ENCODE data around the gene CACNB4. TPM values are rescaled to one million over a fixed set of nuclear protein-coding genes. Genes with fewer than 3 reads are reported as not detected.

Gene CACNB4
- total RNA-seq, 2 donors from 2014 or later: 15.4 to 40.6 TPM

DNA sequence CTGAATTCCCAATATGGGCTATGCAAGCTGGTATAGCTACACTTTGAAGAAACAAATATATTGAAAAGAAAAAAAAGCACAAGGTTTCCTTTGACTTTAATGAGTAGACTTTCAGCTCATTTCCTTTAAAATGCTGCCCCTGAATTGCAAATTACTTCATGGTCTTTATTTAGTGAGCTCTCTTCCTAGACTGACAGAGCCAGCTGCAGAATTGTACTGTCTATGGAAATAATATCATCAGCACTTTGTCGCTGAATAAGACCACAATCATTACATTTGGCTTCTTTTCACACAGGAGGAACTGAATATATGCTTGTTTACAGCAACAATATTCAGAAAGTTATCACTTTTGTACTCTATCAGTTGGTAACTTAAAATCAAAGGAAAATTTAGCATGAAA lies 312.4 kb downstream of the CACNB4 start:
- Histone ChIP-seq H3K27me3 (replicated peaks; ENCODE audit: insufficient read depth) (no peaks in the 10 kb centered on the region), H3K4me1 (replicated peaks) (no peaks in the 10 kb centered on the region), H3K4me3 (no peak overlapping the region), H3K9me3 (no peaks in the 10 kb centered on the region), H3K36me3 (no peaks in the 10 kb centered on the region), H3K27ac (no peak overlapping the region)
- no peak for DNase-seq (ENCODE audit: low spot score)
- WGBS: 97% methylated on average over 1 of the region's 1 CpG
- intact Hi-C loops (cut with DNase I): no loop called here
- TF ChIP-seq POLR2A (IDR thresholded peaks at IDR 0.05): no peak
- no peak for TF ChIP-seq POLR2AphosphoS5 (IDR thresholded peaks at IDR 0.05)
- TF ChIP-seq CTCF (IDR thresholded peaks at IDR 0.05): no peak

DNA sequence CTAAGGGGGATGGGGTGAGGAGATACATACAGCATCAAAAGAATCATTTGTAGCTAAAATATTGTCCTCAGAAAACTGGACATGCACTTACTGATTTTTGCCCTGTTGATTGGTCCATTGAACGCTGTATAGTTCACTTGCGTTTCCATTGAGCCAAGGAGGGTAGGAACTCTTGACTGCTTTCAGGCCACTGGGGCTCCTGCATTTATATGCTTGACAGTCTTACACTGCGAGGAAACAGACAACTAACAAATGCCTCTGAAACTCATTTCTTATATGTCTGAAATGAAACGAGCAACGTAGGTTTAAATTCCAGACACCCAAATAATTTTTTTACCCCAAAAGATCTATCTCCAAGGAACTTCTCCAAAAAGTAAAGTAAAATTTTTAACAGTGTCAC lies 312.8 kb downstream of the CACNB4 start:
- intact Hi-C loops (cut with DNase I): no loop called here
- 95% methylated on average over 5 of the region's 5 CpGs for WGBS

DNA sequence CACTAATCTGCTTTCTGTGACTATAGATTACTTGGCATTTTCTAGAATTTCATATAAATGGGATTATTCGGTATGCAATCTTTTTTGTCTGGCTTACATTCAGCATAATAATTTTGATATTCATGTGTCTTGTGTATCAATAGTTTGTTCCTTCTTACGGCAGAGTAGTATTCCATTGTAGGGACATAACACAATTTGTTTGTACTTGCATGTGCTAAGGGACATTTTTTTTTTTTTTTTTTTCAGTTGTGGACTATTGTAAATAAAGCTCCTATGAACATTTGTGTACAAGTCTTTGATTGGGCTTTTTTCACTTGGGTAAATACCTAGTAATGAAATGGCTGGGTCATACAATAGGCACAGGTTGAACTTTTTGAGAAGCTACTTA lies 315.7 kb downstream of the CACNB4 start:
- Histone ChIP-seq H3K4me3 (no peak overlapping the region), H3K36me3 (no peaks in the 10 kb centered on the region), H3K4me1 (replicated peaks) (no peaks in the 10 kb centered on the region), H3K27me3 (replicated peaks; ENCODE audit: insufficient read depth) (no peaks in the 10 kb centered on the region), H3K27ac (no peak overlapping the region), H3K9me3 (no peaks in the 10 kb centered on the region)
- intact Hi-C loops (cut with DNase I): no loop called here
- DNase-seq (ENCODE audit: low spot score): no peak
- TF ChIP-seq CTCF (IDR thresholded peaks at IDR 0.05) (no peak), POLR2AphosphoS5 (IDR thresholded peaks at IDR 0.05) (no peak), POLR2A (IDR thresholded peaks at IDR 0.05) (no peak)
- 91% methylated on average over 2 of the region's 2 CpGs for WGBS

More for the DNA sequence above, 312.8 kb downstream of the CACNB4 start:
- TF ChIP-seq POLR2A (IDR thresholded peaks at IDR 0.05) (no peak), POLR2AphosphoS5 (IDR thresholded peaks at IDR 0.05) (no peak), CTCF (IDR thresholded peaks at IDR 0.05) (no peak)
- Histone ChIP-seq H3K36me3 (no peaks in the 10 kb centered on the region), H3K9me3 (no peaks in the 10 kb centered on the region), H3K4me1 (replicated peaks) (no peaks in the 10 kb centered on the region), H3K27ac (no peak overlapping the region), H3K4me3 (no peak overlapping the region), H3K27me3 (replicated peaks; ENCODE audit: insufficient read depth) (no peaks in the 10 kb centered on the region)
- no peak for DNase-seq (ENCODE audit: low spot score)

Small RNA genes lying within 50 kb of the gene (small RNA-seq; reads per million reads assigned to genes)
- gene RPL30P2: 0 reads per million in 2 donors

Other genes with a start within 250 kb of the CACNB4 start
- 10 to 100 TPM; 28.7 to 39.3 TPM for gene STAM2, start 76.7 kb upstream of the CACNB4 start, total RNA-seq
- 10 to 100 TPM in 1 of 2 donors, 1 to 10 TPM in 1; 9.8 to 19.4 TPM for gene FMNL2, start 236.1 kb upstream of the CACNB4 start, total RNA-seq

Data from prostate gland (tissue), 2 donors.